DOHH2 (cell line): ENCODE data around the gene ZNF883.

Experiments
- CTCF ChIP-seq: fragments of 200-600 bp; sonication (generic); IDR thresholded peaks from one replicate; pipeline ENCODE4 v1.5.1; 2014; ENCODE audit warnings: antibody characterized with exemption, mild to moderate bottlenecking, low read depth, low read length; ENCODE audit not compliant: poor library complexity, severe bottlenecking
- EZH2phosphoT487 ChIP-seq: fragments of 200-600 bp; sonication (generic); IDR thresholded peaks from 2 replicates; pipeline ENCODE4 v1.6.1; 2017; ENCODE audit warnings: borderline replicate concordance, mild to moderate bottlenecking, antibody characterized with exemption, low read length, moderate library complexity, mixed read lengths

- TF ChIP-seq CTCF (peak; percentile 55), EZH2phosphoT487 (no peak)
Measured at GRCh38 chr9:112945620-112946208, 66.3 kb downstream of the ZNF883 start.
